Body of pancreas (tissue), 4 donors: ENCODE data around the gene SNRPA1. TPM values are rescaled to one million over a fixed set of nuclear protein-coding genes. Genes with fewer than 3 reads are reported as not detected.

Experiments
- ATAC-seq: fragments of 150-250 bp; one replicate; pipeline ENCODE4 v1.9.1; 2016
- DNase-seq, 4 donors: peaks; one replicate each; pipeline ENCODE4 v3.0.0-alpha.2; 2019
- H3K27ac ChIP-seq, 4 donors: fragments of 200-600 bp; sonication (generic); 1 replicate in 3 of 4; 2 replicates in 1 of 4; pipeline versions ENCODE4 v1.5.1 to v1.6.1; 2016 to 2019; ENCODE audit warnings: mild to moderate bottlenecking in 1 of 4, mixed read lengths in 1 of 4, moderate library complexity in 1 of 4
- H3K27me3 ChIP-seq, 2 donors: fragments of 200-600 bp; sonication (generic); one replicate each; pipeline ENCODE4 v1.6.0; 2016; ENCODE audit warnings: mild to moderate bottlenecking in 1 of 2
- H3K36me3 ChIP-seq, 2 donors: fragments of 200-600 bp; sonication (generic); replicated peaks in 1 of 2; 2 replicates each; pipeline ENCODE4 v1.5.1; 2016; ENCODE audit warnings: low read depth in 2 of 2; ENCODE audit not compliant: insufficient read depth in 1 of 2
- H3K4me1 ChIP-seq: fragments of 200-600 bp; sonication (generic); one replicate; pipeline ENCODE4 v1.6.0; 2016
- H3K4me3 ChIP-seq, 2 donors: fragments of 200-600 bp; sonication (generic); 1 replicate in 1 of 2; 2 replicates in 1 of 2; pipeline ENCODE4 v1.5.1; 2016 to 2019
- H3K9me3 ChIP-seq, 3 donors: fragments of 200-600 bp; sonication (generic); 1 replicate in 2 of 3; 2 replicates in 1 of 3; pipeline ENCODE4 v1.5.1; 2016
- CTCF ChIP-seq, 7 experiments: fragments of 450-650 bp in 4 of 7; fragments of 200-600 bp in 3 of 7; sonication (generic) in 3 of 7; IDR thresholded peaks; one replicate each; pipeline ENCODE4 v1.5.1; 2016 to 2019; ENCODE audit warnings: antibody characterized with exemption in 7 of 7
- POLR2A ChIP-seq, 3 donors: fragments of 450-650 bp; IDR thresholded peaks; one replicate each; pipeline ENCODE4 v1.6.1; 2016; ENCODE audit warnings: antibody characterized with exemption in 3 of 3, mild to moderate bottlenecking in 2 of 3
- WGBS, 2 donors: methylation state at CpG; one replicate each; pipeline ENCODE4 v1.1.5; 2017; 5-methylcytosine and 5-hydroxymethylcytosine counted together
- intact Hi-C: fragments of 100-400 bp; cut with DNase I; formaldehyde crosslinking; loops from one replicate; pipeline ENCODE4 v1.15.1; 2023
- total RNA-seq, 2 donors: library from RNA; depleted of rRNA; stranded (reverse); fragments of >200 nt; gene quantifications; one replicate each; pipeline ENCODE4 v1.1.0, GENCODE V29; 2016

The SNRPA1 gene
- total RNA-seq, 2 donors from 2014 or later, result 26.2 to 29.7 TPM

GRCh38 chr15:101303408-101303807 is 8.4 kb upstream of the SNRPA1 start:
- Histone ChIP-seq H3K4me1 (no peaks in the 10 kb centered on the region), H3K27me3 (no peaks in the 10 kb centered on the region), H3K9me3 (no peaks in the 10 kb centered on the region), H3K27ac (no peak overlapping the region), H3K36me3 (no peaks in the 10 kb centered on the region), H3K4me3 (no peak overlapping the region)
- no peak for TF ChIP-seq CTCF (IDR thresholded peaks at IDR 0.05)
- TF ChIP-seq POLR2A (IDR thresholded peaks at IDR 0.05), result no peak
- DNase-seq (peak in 1 of 4 donors; percentile 0), ATAC-seq (no peak)
- intact Hi-C loops, result loop anchor here (5.0 to 10.0 kb wide), 2 partner anchors 271 to 339 kb away; no protein-coding TSS in a partner anchor
- WGBS, 2 donors, result 70 to 80% methylated on average over 1 to 4 of the region's 4 CpGs

- Histone ChIP-seq H3K4me3 (no peak overlapping the region), H3K27ac (no peak overlapping the region), H3K27me3 (no peaks in the 10 kb centered on the region), H3K36me3 (no peaks in the 10 kb centered on the region), H3K4me1 (peaks cover 30% of the 10 kb centered on the region), H3K9me3 (no peaks in the 10 kb centered on the region)
- no peak for TF ChIP-seq POLR2A (IDR thresholded peaks at IDR 0.05)
- no peak for TF ChIP-seq CTCF (IDR thresholded peaks at IDR 0.05)
- ATAC-seq (no peak), DNase-seq (no peak)
- intact Hi-C loops, result no loop called here
- 75 to 79% methylated on average over 9 of the region's 9 CpGs for WGBS, 2 donors
These were observed 1.7 kb upstream of the SNRPA1 start for GRCh38 chr15:101296418-101297405.

GRCh38 chr15:101295607-101296161 is 636 bp upstream of the SNRPA1 start:
- TF ChIP-seq POLR2A (IDR thresholded peaks at IDR 0.05) (no peak), CTCF (IDR thresholded peaks at IDR 0.05) (no peak)
- DNase-seq (no peak), ATAC-seq (no peak)
- intact Hi-C loops, result no loop called here
- no peaks in the 10 kb centered on the region for H3K36me3 ChIP-seq
- peak overlapping the region; percentile 69 to 82 for H3K4me3 ChIP-seq
- H3K9me3 ChIP-seq, result no peaks in the 10 kb centered on the region
- H3K4me1 ChIP-seq, result peaks cover 33% of the 10 kb centered on the region
- no peaks in the 10 kb centered on the region for H3K27me3 ChIP-seq
- 1% methylated on average over 20 of the region's 20 CpGs for WGBS, 2 donors
- peak overlapping the region; percentile 83 to 99 (median 94) for H3K27ac ChIP-seq

DNA sequence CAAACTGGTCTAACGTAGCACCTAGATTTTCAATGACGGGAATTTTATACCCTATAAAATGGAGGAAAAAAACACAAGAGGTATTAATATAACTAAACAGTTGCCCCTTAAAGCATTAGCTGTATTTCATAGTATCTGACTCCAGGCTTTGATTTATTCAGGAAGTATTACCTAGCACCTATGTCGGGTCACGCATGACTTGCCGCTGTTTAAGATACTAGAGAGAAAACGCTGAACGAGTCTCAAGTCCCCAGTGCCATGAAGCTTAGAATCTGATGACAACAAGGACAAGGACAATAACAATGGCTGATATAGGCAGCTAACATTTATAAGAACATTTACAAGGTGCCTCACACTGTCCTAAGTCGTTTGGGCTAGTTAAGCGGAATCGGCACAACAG is 1.9 kb downstream of the SNRPA1 start:
- Histone ChIP-seq H3K9me3 (no peaks in the 10 kb centered on the region), H3K27ac (peak overlapping the region in 2 of 4 donors; percentile 24 to 96), H3K4me1 (peaks cover 33% of the 10 kb centered on the region), H3K4me3 (no peak overlapping the region), H3K27me3 (no peaks in the 10 kb centered on the region), H3K36me3 (no peaks in the 10 kb centered on the region)
- intact Hi-C loops, result no loop called here
- WGBS, 2 donors, result 36 to 53% methylated on average over 10 of the region's 10 CpGs
- no peak for TF ChIP-seq CTCF (IDR thresholded peaks at IDR 0.05)
- TF ChIP-seq POLR2A (IDR thresholded peaks at IDR 0.05), result no peak
- no peak for ATAC-seq
- no peak for DNase-seq
